HG03571 (cell line): ENCODE results near the gene GCLC.
"Not testable (repeated sequence)": the region's sequence is repeated elsewhere in the genome, so short reads cannot be mapped to it uniquely, and the experiment has no call there.

Source experiments
- ATAC-seq: cut with Tn5 transposase; IDR thresholded peaks from one replicate; pipeline ENCODE4 v1.9.1; 2021; ENCODE audit not compliant: unreplicated experiment

Gene GCLC

DNA sequence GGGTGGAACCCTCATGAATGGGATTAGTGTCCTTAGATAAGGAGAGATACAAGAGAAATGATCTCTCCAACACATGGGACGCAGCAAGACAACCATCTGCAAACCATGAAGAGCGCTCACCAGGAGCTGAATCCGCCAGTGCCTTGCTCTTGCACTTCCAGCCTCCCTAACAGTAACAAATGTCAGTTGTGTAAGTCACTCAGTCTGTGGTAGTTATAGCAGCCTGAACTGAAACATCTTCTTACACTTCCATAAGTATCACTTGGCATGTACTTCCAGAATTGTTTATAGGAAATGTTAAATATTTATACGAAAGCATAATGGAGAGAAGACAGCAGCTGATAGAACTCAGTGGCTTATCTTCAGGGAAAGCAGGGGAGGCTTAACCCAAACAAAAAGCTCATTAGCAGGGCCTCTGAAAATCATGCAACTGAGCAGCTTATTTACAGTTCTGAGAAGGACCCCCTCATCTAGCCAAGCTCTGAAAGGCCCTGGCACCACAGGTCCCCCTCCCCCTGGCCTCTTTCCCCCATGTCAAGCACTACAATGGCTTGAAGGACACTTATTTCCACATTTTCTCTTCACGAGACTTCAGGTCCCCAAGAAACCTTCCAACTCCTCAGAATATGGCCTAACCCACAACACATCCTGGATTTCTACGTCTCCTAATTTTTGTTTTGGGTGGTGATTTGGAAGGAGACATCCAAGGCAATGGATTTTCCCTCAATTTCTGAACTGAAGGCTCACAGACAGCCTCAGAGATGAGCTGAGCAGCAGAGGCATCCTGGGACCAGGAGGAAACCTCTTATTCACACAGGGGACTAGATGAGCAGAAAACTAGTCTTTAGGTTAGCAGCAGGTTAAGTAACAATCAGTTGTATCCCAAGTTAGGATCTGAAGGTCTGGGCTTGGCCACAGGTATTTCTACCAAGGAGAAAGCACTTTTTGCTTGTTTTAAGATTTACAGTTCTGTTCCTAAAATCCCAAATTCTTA lies 49.1 kb downstream of the GCLC start:
- ATAC-seq, result no peak

DNA sequence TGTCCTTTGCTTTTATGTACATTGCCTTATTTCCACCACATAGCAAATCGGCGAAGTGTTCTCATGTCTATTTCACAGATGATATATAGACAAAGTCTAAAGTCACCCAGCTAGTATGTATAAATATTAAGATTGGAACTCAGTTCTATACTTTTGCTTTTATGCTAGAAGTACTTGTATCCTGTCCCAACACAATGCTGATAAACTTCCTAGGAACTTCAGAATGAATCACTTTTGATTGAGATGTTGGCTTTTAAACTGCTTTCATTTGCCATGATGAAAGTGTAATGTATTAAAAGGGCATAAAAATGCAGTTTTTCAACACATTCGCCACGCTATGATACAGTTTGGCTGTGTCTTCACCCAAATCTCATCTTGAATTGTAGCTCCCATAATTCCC lies 50.8 kb downstream of the GCLC start:
- ATAC-seq, result no peak

DNA sequence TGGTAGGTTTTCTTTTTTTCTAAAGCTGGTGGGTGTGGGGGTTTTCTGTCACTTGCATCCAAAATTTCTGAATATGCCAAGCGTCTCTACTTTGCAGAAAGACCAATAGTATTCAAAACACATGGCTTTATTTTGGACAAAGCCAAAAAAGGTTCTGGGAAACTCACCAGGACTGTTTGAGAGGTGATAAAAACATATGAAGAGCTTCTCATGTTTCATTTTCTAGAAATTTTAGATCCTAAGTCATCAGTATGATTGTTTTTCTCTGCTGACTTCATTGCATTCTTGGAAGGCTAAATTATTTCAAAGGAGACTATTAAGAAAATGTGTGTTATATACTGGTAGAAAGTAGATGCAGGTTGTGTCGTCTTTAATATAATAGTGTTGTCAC lies 51.3 kb downstream of the GCLC start:
- ATAC-seq, result no peak

DNA sequence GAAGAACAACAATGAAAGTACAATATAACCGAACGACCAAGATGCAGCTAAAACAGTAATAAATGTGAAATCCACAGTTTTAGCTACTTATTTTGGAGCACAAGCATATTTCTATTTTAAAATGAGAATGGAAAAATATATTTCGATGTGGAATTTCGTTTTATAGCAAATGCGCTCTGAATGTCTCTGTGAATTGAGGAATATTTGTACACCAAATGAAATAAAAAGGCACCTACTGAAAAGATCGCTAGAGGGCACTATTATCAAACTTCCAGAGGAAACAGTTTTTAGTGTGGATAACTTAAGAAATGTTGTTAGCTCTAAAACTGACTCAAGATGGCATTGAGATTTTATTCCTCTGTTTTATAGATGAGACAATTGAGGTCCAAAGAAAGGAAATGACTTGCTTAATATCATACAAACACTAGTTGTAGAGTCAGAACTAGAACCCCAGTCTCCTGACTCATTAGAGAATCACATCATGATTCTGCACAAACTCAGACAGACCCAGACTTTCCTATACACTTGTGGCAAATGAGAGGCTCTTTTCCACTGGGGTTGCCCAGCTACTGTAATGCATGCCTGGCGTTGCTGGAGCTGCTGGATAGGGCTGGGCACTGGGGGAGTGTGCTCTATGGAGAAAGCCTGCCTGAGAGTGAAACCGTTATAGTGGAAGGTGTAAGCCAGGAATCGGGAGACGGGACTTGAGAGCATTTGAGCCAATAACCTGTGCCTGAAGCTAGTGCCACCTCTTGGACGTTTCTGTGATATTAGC lies 51.9 kb downstream of the GCLC start:
- no peak for ATAC-seq

DNA sequence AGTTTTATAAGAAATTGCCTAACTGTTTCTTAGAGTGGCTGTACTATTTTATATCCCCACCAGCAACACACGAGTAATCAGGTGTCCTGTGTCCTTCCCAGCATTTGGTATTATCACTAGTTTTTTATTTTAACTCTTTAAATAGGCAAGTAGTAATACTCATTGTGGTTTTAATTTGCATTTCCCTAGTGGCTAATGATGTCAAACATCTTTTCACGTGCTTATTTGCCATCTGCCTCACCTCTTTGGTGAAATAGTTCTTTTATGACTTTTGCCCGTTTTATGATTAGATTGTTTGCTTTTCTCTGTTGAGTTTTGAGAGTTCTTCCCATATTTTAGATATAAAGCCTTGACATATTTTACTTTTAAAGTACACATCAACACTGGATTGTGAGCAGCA lies 57.8 kb downstream of the GCLC start:
- no peak for ATAC-seq

DNA sequence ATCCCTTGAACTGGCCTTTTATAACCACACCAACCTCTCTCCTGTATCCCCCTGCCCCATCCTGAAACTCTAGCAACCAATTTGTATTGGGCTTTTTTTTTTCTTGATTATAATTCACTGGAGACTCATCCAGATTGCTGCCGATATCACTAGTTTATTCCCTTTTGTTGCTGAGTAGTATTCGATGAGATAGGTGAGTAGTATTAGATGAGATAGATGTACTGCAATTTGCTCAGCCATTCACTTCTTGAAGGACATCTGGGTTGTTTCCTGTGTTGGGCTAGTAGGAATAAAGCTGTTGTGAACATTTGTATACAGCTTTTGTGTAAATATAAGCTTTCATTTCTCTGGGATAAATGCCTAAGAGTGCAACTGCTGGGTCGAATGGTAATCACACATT lies 58.2 kb downstream of the GCLC start:
- ATAC-seq, result no peak

DNA sequence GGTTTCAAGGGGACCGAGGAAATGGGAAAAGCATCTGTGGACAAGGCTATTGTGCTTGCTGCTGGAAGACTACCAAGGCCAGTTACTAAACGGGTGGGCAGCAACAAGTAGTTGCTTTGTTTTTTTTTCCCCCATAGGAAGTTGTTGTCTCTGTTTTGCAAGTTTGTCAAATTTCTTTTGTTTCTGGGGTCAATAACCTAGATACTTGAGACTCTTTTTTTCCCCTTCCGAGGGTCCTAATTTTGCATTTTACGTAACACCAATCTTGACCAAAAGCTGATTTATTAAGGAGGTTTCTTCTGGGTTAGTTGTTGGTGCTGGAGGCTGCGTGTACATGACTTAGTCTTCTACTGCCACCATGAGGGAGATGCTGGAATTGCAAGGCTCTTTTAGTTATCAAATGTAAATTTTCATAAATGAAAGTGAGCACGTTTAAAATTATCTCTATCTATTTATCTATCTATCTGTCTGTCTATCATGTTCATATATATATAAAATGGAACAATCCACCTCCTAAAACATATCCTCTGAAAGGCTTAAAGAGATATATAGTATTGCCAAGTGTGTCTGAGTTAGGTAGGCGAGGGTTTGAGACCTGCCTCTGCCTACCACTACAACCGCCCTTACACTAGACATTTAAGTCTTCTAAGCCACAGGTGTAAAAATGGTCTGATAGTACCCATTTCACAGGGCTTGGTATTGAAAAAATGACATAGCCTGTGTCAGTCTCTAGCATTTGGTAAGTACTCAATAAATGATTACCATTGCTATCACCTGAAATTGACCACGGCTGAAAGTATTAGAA lies 60.2 kb downstream of the GCLC start:
- ATAC-seq, result no peak

DNA sequence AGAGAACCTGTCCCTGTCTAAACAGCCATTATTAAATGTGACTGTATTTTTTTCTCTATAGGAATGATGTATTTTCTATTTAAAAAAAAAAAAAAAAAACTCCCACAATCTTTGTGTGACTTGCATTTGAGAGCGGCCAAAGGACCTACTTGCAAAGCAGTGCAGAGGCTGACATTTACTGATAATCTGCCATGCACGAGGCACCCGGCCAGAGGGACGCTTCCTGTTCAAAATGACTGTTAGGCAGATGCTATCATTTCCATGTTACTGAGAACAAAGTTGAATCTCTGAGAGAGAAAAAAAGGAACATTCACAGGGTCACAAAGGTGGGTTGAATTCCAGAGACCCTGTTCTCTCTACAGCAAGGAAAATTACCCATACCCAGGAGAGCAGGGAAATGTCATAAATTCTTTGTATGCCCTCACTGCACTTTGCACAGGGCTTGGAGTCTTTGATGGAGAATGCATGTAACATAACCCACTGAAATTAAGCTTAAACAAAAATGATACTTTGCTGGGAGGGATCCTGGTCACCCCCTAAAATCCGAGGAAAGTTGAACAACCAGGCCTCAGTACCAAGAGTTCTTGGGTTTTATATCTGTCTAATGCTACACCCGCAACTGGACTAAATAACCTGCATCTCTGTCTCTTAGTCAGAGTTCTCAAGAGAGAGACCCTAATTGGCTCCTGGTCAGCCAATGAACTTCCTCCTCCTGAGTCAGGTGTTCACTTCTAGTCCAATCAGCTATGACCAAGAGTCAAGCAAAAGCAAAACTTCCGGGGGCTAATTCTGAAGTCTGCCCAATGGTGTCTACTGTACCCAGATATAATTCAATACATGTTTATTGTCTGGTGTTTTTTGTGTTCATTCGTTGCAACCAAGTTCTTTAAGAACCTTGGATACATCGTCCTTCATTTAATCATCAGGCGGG lies 61.2 kb downstream of the GCLC start:
- no peak for ATAC-seq

DNA sequence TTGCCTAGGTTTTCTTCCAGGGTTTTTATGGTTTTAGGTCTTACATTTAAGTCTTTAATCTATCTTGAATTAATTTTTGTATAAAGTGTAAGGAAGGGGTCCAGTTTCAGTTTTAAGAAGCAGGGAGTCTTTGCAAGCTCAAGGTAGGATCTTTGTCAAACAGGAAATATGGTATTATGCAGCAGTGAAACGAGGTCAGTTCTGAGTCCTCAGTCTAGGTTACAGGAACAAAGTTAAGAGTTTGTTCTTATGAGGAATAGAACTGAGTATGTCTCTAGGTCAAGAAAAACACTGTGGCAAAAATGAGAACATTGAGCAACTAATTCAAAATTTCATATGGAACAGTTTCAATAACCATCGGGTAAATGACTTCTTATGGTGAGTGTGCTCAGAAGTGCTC lies 63.6 kb downstream of the GCLC start:
- ATAC-seq, result no peak

DNA sequence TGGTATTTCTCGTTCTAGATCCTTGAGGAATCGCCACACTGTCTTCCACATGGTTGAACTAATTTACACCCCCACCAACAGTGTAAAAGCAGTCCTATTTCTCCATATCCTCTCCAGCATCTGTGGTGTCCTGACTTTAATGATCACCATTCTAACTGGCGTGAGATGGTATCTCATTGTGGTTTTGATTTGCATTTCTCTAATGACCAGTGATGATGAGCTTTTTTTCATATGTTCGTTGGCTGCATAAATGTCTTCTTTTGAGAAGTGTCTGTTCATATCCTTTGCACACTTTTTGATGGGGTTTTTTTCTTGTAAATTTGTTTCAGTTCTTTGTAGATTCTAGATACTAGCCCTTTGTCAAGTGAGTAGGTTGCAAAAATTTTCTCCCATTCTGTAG lies 64.1 kb downstream of the GCLC start:
- ATAC-seq, result not testable (repeated sequence)

DNA sequence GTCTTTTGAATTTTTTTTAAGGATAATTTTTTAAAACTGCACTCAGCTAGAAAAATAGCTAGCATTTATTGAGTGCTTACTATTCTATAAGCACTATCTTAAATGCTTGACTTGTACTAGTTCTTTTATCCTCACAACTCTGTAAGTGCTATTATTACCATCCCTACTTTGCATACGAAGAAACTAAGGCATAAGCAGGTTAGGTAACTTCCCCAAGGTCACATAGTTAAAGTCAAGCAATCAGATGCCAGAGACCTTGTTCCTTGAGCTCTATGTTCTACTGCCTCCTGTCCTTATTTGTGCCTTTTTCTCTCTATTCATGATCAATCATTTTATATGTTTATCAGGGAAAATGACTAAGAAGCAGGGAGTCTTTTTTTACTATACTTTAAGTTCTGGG lies 65.0 kb downstream of the GCLC start:
- ATAC-seq, result no peak

DNA sequence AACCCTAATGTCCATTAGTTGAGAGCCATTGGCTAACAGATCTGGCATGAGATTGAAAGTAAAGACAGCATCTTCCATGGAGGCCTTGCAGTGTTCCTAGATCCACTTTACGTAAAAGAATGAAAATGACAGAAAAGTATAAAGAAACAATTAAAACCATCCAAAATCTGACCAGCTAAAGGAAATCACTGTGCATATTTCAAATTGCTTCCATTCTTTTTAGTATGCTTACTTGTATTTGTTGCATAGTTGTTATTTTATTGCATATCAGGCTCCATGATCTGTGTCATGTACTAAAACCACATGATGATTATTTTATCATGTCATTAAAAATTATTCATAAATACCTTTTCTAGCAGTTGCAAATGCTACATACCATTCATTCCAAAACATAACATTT lies 67.9 kb downstream of the GCLC start:
- ATAC-seq, result no peak

DNA sequence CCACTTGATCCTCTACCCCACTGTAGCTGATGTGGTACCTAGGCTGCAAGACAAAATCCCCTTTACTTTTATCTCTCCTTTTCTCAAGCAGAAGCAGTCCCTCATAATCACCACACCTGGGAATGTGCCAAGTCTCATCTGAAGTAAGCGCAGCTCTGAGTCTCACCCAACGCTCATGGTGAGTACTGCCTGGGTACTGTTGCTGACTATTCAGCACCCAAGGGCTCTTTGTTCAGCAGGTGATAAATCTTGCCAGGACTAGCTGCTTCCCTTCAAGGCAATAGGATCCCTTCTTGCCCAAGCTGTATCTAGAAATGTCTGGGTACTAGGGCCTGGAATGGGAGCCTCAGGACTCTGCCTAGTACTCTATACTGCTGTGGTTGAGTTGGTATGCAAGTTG lies 70.9 kb downstream of the GCLC start:
- ATAC-seq, result no peak

DNA sequence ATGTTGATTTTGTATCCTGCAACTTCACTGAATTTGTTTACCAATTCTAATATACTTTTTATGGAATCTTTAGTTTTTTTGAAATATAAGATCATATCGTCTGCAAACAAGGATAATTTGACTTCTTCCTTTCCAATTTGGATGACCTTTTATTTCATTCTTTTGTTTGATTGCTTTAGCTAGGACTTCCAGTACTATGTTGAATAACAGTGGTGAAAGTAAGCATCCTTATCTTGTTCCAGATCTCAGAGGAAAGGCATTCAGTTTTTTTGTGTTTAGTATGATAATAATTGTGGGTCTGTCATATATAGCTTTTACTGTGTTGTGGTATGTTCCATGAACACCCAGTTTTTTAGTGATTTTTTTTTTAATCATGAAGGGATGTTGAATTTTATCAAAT lies 75.7 kb downstream of the GCLC start:
- no peak for ATAC-seq

DNA sequence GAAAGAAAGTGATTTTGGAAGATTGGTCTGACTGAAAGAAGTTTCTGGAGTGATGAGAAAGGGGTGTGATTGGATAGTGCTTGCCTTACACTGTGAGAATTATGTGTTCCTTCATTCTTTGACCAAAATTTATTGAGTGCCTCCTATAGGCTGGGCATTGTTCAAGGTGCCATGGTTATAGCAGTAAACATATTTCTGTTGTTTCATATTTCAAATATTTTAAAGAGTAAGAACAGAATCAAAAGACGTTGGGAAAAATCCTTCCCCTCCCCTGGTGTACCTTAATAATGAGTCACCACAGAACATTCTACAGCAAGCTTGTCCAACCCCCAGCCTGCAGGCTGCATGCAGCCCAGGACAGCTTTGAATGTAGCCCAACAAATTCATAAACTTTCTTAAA lies 78.6 kb downstream of the GCLC start:
- ATAC-seq, result no peak

DNA sequence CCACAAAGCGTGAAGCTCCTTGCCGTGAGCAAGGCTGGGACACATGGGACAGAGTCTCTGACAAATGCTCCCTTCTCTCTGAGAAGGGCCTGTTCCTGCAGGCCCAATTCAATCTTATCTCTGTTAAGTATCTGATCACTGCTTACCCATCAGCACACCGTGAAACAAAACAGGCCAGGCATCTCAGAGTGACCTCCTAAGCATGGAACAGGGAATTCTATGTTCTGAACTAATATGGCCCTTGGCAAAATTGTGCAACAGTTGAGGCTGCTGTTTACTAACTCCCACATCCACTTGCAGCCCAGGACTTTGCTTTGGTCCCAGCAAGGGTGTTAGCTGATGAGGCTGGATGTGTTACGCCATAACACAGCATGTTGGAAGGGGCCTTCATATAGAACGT lies 79.2 kb downstream of the GCLC start:
- no peak for ATAC-seq

DNA sequence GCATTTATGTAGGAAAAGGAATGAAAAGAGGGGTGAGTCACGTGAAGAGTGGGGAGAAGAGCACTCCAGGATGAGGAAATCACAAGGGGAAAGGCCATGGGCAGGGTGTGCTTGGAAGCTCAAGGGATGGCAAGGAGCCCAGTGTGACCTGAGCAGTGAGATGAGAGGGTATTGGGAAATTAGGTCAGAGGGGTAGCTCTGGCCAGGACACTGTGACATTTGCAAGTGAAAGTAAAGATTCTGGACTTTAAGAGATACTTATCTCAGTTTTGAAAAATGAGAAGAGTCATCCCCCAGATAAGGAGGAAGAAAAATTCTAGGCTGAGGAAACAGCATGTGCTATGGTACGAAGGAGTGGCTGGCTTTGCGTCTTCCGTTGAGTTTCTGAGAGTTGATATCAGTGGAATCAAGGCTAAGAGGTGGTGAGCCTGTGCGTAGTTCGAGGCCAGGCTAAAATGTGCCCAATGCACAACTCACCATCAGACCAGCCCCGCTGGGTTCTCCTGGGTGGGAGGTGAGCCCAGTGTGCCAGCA lies 79.9 kb downstream of the GCLC start:
- no peak for ATAC-seq

DNA sequence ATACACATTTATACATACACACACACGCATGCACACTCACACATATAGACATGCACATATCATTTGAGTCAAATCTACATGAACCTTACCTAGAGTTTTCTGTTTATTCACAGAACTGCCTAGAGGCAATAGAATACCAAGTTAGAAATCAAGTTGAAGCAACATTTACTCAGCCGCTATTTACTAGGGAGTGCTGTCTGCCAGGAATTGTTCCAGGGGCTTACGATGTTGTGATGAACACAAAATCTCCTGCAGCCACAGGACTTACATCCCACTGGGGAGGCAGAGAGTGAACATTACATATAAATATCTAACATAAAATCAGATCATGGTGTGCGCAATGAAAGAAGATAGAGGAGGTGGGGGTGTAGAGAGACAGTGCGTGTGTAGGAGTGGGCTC lies 80.4 kb downstream of the GCLC start:
- ATAC-seq, result no peak

DNA sequence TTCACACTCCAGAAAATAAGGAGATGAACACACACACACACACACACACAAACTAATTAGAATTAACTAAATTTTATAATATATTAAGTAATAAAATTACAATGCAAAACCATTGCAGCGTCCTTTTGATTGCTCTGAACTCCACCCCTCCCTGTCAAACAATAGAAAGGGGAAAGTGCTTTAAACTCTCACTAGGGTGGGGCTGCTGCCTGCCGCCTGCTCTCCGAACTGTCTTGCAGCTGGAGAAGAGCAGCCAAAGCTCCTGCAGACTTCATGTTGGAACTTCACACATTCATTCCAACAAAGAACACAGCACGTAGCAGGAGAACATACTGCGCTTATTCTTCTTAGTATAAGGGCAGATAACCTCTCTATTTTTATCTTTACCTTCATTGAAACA lies 83.2 kb downstream of the GCLC start:
- peak; percentile 39 for ATAC-seq

DNA sequence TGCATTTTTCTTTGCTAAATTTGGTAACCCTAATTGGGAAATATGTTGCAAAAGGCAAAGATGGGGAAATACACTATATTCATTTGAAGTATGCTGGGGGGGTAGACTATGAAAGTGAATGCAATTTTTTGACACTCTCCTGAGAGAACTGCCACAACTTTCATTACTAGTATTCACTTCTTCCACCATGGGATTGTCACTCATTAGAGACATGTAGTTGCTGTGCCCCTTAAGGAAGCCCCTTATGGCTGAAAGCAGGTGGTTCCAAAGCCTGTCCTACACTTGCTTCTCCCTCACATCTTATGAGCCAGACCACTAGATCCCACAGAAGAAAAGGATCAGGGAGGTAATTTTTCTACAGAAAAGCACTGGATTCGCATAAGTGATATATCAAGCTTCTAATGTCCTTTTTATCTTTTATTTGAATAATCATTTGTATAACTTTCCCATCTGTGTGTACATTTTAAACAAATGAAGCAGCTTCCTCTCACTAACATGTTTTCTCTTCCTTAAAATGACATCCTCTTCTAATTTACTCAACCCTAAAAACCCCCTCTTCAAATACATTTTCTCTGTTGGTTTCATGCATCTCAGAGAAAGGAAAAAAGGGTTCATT lies 83.8 kb downstream of the GCLC start:
- ATAC-seq, result peak; percentile 57
